Panc1 (cell line): ENCODE data around the gene GRIP1. TPM values are rescaled to one million over a fixed set of nuclear protein-coding genes. Genes with fewer than 3 reads are reported as not detected.

Experiments used
- ATAC-seq: fragments of 200-7000 bp; cut with Tn5 transposase; 2 replicates; pipeline ENCODE4 v1.9.1; 2020; ENCODE audit warnings: mild to moderate bottlenecking, moderate library complexity
- BruUV-seq: library from RNA; stranded (reverse); fragments of 400-500 nt; replicated peaks from 2 replicates; lab custom pipeline; 2021; lab: Mats Ljungman, UMichigan
- CTCF ChIA-PET: fragments of 300-600 bp; sonication (Branson Sonifier 250); formaldehyde crosslinking; loops from one replicate; lab custom pipeline; 2022; ENCODE audit warnings: antibody characterized with exemption; lab: Charles Lee
- POLR2A ChIA-PET: fragments of 300-600 bp; sonication (Branson Sonifier 250); formaldehyde crosslinking; loops from one replicate; lab custom pipeline; 2022; ENCODE audit warnings: antibody characterized with exemption; lab: Charles Lee
- DNase-seq: peaks from one replicate; pipeline ENCODE4 v3.0.0-alpha.2; 2010; ENCODE audit warnings: low read depth, low spot score
- H3K27ac ChIP-seq: 2 replicates; pipeline ENCODE4 v1.5.1; 2011; ENCODE audit warnings: mild to moderate bottlenecking, low read length, inconsistent platforms
- H3K27me3 ChIP-seq: fragments of 200-500 bp; sonication (Bioruptor generic); 2 replicates; pipeline ENCODE4 v1.6.0; 2014; ENCODE audit warnings: low read length, inconsistent platforms; ENCODE audit not compliant: control insufficient read depth, insufficient read depth
- H3K36me3 ChIP-seq: fragments of 200-500 bp; sonication (Bioruptor generic); 2 replicates; pipeline ENCODE4 v1.5.1; 2014; ENCODE audit warnings: inconsistent platforms, mild to moderate bottlenecking, low read length, moderate library complexity; ENCODE audit not compliant: control insufficient read depth, insufficient read depth
- H3K4me1 ChIP-seq: 2 replicates; pipeline ENCODE4 v1.5.1; 2011; ENCODE audit warnings: inconsistent platforms, mild to moderate bottlenecking, low read length, moderate library complexity; ENCODE audit not compliant: control insufficient read depth, insufficient read depth
- H3K4me3 ChIP-seq, 2 experiments: 2 replicates each; pipeline ENCODE4 v1.5.1; 2011 to 2012; ENCODE audit warnings: low read depth in 2 of 2, low read length in 2 of 2, mild to moderate bottlenecking in 2 of 2, inconsistent platforms in 1 of 2, moderate library complexity in 1 of 2
- H3K9me3 ChIP-seq: fragments of 200-500 bp; sonication (Bioruptor generic); 2 replicates; pipeline ENCODE4 v1.5.1; 2014; ENCODE audit warnings: low read depth, mild to moderate bottlenecking, inconsistent platforms, low read length, moderate library complexity; ENCODE audit not compliant: control insufficient read depth, insufficient read depth
- POLR2AphosphoS5 ChIP-seq: IDR thresholded peaks from 2 replicates; pipeline ENCODE4 v1.6.1; 2012; ENCODE audit warnings: mild to moderate bottlenecking, low read depth, low read length, moderate library complexity
- SIN3A ChIP-seq: IDR thresholded peaks from 2 replicates; pipeline ENCODE4 v1.6.1; 2012; ENCODE audit warnings: low read depth, mild to moderate bottlenecking, low read length, moderate library complexity, borderline replicate concordance; ENCODE audit not compliant: insufficient read depth
- TCF7L2 ChIP-seq: IDR thresholded peaks from 2 replicates; pipeline ENCODE4 v1.6.1; 2011; ENCODE audit warnings: mild to moderate bottlenecking, low read depth, low read length, inconsistent platforms
- in situ Hi-C: cut with HindIII; loops from 2 replicates; pipeline ENCODE4 v1.10.0; 2016; ENCODE audit warnings: low sequenced_read_pairs, low pct_unique_long_range_greater_than_20kb
- intact Hi-C: fragments of 100-400 bp; cut with micrococcal nuclease; formaldehyde crosslinking; loops from one replicate; pipeline ENCODE4 v1.10.0; 2022; ENCODE audit not compliant: unreplicated experiment
- total RNA-seq: library from RNA; stranded (reverse); gene quantifications from one replicate; pipeline ENCODE4 v1.2.1, GENCODE V29; 2021; ENCODE audit not compliant: unreplicated experiment
- TF ChIP-seq, protein P1 (sequence below), 2 experiments: IDR thresholded peaks; 2 replicates each; pipeline ENCODE4 v1.6.1; 2011 to 2012; ENCODE audit warnings: low read depth in 2 of 2, control low read depth in 1 of 2, low read length in 1 of 2, mild to moderate bottlenecking in 1 of 2, moderate library complexity in 1 of 2; ENCODE audit not compliant: insufficient read depth in 1 of 2
- TF ChIP-seq, protein P2 (sequence below): fragments of 450-650 bp; IDR thresholded peaks from 2 replicates; pipeline ENCODE4 v1.5.1; 2017; ENCODE audit warnings: mild to moderate bottlenecking

GRIP1 gene
- total RNA-seq, 1 experiment from 2014 or later, result 9.2 TPM

- in situ Hi-C loops, result no loop called here
- DNase-seq (no peak), ATAC-seq (no peak)
- BruUV-seq, result no TSS peak
- no peaks in the 10 kb centered on the region for H3K27me3 ChIP-seq
- intact Hi-C loops, result no loop called here
- no peak overlapping the region for H3K27ac ChIP-seq
- ChIA-PET POLR2A (no interaction called here), CTCF (no interaction called here)
- TF ChIP-seq, protein P1, sequence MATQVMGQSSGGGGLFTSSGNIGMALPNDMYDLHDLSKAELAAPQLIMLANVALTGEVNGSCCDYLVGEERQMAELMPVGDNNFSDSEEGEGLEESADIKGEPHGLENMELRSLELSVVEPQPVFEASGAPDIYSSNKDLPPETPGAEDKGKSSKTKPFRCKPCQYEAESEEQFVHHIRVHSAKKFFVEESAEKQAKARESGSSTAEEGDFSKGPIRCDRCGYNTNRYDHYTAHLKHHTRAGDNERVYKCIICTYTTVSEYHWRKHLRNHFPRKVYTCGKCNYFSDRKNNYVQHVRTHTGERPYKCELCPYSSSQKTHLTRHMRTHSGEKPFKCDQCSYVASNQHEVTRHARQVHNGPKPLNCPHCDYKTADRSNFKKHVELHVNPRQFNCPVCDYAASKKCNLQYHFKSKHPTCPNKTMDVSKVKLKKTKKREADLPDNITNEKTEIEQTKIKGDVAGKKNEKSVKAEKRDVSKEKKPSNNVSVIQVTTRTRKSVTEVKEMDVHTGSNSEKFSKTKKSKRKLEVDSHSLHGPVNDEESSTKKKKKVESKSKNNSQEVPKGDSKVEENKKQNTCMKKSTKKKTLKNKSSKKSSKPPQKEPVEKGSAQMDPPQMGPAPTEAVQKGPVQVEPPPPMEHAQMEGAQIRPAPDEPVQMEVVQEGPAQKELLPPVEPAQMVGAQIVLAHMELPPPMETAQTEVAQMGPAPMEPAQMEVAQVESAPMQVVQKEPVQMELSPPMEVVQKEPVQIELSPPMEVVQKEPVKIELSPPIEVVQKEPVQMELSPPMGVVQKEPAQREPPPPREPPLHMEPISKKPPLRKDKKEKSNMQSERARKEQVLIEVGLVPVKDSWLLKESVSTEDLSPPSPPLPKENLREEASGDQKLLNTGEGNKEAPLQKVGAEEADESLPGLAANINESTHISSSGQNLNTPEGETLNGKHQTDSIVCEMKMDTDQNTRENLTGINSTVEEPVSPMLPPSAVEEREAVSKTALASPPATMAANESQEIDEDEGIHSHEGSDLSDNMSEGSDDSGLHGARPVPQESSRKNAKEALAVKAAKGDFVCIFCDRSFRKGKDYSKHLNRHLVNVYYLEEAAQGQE (IDR thresholded peaks at IDR 0.05; ENCODE audit: insufficient read depth in 1 of 2, low read depth in 2 of 2, low read length in 1 of 2), result no peak
- TF ChIP-seq POLR2AphosphoS5, result no peak
- no peak for TF ChIP-seq TCF7L2
- no peak for TF ChIP-seq SIN3A
- TF ChIP-seq, protein P2, sequence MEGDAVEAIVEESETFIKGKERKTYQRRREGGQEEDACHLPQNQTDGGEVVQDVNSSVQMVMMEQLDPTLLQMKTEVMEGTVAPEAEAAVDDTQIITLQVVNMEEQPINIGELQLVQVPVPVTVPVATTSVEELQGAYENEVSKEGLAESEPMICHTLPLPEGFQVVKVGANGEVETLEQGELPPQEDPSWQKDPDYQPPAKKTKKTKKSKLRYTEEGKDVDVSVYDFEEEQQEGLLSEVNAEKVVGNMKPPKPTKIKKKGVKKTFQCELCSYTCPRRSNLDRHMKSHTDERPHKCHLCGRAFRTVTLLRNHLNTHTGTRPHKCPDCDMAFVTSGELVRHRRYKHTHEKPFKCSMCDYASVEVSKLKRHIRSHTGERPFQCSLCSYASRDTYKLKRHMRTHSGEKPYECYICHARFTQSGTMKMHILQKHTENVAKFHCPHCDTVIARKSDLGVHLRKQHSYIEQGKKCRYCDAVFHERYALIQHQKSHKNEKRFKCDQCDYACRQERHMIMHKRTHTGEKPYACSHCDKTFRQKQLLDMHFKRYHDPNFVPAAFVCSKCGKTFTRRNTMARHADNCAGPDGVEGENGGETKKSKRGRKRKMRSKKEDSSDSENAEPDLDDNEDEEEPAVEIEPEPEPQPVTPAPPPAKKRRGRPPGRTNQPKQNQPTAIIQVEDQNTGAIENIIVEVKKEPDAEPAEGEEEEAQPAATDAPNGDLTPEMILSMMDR, result no peak
- H3K9me3 ChIP-seq, result no peaks in the 10 kb centered on the region
- H3K36me3 ChIP-seq, result no peaks in the 10 kb centered on the region; the same call in 1 of the 2 replicates
- no peak overlapping the region for H3K4me3 ChIP-seq
- no peaks in the 10 kb centered on the region for H3K4me1 ChIP-seq
Measured at GRCh38 chr12:66320996-66321395, 357.9 kb downstream of the GRIP1 start.

GRCh38 chr12:66319266-66319954, 359.5 kb downstream of the GRIP1 start:
- TF ChIP-seq POLR2AphosphoS5 (no peak), TCF7L2 (no peak), SIN3A (no peak)
- TF ChIP-seq, protein P1 (IDR thresholded peaks at IDR 0.05; ENCODE audit: insufficient read depth in 1 of 2, low read depth in 2 of 2, low read length in 1 of 2), result no peak
- TF ChIP-seq, protein P2, result no peak

More at GRCh38 chr12:66319266-66319954, 359.5 kb downstream of the GRIP1 start:
- no peak for DNase-seq
- intact Hi-C loops (no loop called here), in situ Hi-C loops (no loop called here)
- no peak overlapping the region for H3K27ac ChIP-seq
- CTCF ChIA-PET, result no interaction called here
- no peaks in the 10 kb centered on the region for H3K27me3 ChIP-seq
- POLR2A ChIA-PET, result interaction anchor here (0.6 kb wide), 1 partner anchor 65 kb away, joined by 3 read pairs; no protein-coding TSS in a partner anchor
- H3K36me3 ChIP-seq, result no peaks in the 10 kb centered on the region; the same call in 1 of the 2 replicates
- BruUV-seq, result no TSS peak
- no peak overlapping the region for H3K4me3 ChIP-seq
- H3K9me3 ChIP-seq, result no peaks in the 10 kb centered on the region
- ATAC-seq, result no peak
- H3K4me1 ChIP-seq, result no peaks in the 10 kb centered on the region
